ENCODE results near the gene CYP2W1. TPM values are rescaled to one million over a fixed set of nuclear protein-coding genes. Genes with fewer than 3 reads are reported as not detected.

CYP2W1 gene, protein sequence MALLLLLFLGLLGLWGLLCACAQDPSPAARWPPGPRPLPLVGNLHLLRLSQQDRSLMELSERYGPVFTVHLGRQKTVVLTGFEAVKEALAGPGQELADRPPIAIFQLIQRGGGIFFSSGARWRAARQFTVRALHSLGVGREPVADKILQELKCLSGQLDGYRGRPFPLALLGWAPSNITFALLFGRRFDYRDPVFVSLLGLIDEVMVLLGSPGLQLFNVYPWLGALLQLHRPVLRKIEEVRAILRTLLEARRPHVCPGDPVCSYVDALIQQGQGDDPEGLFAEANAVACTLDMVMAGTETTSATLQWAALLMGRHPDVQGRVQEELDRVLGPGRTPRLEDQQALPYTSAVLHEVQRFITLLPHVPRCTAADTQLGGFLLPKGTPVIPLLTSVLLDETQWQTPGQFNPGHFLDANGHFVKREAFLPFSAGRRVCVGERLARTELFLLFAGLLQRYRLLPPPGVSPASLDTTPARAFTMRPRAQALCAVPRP
- 13.6 and 15.3 TPM in 2 replicates for total RNA-seq (ENCODE audit: low replicate concordance)
- long read RNA-seq: 0 reads

DNA sequence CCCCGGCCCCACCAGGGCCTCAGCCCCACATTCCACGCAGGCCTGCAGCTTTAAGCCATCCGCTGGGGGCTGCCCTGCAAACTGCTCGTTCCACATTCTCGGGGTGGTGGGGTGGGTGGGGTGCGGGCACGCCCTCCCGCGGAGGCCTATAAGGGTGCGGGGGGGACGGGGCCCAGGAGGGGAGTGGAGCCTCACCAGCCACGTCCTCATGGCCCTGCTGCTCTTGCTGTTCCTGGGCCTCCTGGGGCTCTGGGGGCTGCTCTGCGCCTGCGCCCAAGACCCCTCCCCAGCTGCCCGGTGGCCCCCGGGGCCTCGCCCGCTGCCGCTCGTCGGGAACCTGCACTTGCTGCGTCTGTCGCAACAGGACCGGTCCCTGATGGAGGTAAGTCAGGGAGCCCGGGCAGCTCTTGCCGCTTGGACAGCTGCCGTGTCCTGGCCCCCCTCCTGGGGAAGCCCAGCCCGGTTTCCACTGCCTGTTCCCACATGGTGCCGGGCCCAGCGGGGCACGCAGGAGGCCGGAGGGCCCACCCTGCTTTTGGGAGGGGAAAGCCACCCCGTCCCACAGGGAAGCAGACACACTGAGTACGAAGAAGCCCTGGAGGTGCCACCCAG lies at the start of gene CYP2W1:
Gene CYP2W1, plus strand, starts transcription at position 178 of the 612 bp plus-strand sequence. Its CDS starts 31 bp downstream, at position 209.
- TF ChIP-seq, protein P1, sequence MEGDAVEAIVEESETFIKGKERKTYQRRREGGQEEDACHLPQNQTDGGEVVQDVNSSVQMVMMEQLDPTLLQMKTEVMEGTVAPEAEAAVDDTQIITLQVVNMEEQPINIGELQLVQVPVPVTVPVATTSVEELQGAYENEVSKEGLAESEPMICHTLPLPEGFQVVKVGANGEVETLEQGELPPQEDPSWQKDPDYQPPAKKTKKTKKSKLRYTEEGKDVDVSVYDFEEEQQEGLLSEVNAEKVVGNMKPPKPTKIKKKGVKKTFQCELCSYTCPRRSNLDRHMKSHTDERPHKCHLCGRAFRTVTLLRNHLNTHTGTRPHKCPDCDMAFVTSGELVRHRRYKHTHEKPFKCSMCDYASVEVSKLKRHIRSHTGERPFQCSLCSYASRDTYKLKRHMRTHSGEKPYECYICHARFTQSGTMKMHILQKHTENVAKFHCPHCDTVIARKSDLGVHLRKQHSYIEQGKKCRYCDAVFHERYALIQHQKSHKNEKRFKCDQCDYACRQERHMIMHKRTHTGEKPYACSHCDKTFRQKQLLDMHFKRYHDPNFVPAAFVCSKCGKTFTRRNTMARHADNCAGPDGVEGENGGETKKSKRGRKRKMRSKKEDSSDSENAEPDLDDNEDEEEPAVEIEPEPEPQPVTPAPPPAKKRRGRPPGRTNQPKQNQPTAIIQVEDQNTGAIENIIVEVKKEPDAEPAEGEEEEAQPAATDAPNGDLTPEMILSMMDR (conservative IDR thresholded peaks at IDR 0.05): no peak
- Mint-ChIP-seq H3K4me1 (ENCODE audit: unreplicated experiment) (peaks cover 5% of the 10 kb centered on the region), H3K4me3 (no peak within 1 kb of the TSS), H3K27ac (peak within 1 kb of the TSS; percentile 18), H3K9me3 (no peaks in the 10 kb centered on the region), H3K36me3 (no peaks in the 10 kb centered on the region), H3K27me3 (no peaks in the 10 kb centered on the region)
- DNase-seq (ENCODE audit: extremely low spot score, unreplicated experiment): no peak

DNA sequence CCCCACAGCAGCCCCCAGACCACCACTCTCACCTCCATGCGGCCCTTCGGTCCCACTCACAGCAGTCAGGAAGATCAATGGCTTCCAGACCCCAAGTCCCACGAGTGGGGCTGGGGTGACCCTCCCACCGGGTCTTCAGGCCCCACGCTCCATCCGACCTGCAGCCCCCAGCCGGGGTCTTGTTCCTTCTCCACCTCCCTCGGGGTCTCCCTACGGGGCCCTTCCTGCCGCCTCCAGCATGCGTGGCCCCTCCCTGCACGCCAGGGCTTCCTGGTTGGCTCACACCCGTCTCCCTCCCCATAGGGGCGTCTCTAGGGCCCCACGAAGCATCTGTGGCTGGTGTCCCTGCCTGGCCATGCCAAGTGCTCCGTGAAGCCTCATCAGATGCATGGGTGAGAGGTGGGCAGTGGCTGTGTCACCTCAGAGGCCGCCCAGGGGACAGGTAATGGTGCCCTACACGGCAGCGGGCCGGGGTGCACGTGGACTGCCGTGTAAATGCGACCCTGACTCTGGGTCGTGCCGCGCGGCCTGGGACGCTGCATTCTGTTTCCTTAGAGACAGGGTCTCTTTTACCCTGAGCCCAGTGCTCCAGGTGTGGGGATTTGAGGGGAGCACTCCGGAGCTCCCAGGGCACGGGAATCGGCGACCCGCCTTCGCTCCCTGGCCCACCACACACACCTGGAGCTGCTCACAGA lies 48.4 kb upstream of the CYP2W1 start:
- Mint-ChIP-seq H3K9me3 (no peaks in the 10 kb centered on the region), H3K27me3 (no peaks in the 10 kb centered on the region), H3K27ac (no peak overlapping the region), H3K4me1 (ENCODE audit: unreplicated experiment) (no peaks in the 10 kb centered on the region), H3K36me3 (no peaks in the 10 kb centered on the region), H3K4me3 (no peak overlapping the region)
- no peak for DNase-seq (ENCODE audit: extremely low spot score, unreplicated experiment)
- TF ChIP-seq, protein P1 (conservative IDR thresholded peaks at IDR 0.05): no peak

DNA sequence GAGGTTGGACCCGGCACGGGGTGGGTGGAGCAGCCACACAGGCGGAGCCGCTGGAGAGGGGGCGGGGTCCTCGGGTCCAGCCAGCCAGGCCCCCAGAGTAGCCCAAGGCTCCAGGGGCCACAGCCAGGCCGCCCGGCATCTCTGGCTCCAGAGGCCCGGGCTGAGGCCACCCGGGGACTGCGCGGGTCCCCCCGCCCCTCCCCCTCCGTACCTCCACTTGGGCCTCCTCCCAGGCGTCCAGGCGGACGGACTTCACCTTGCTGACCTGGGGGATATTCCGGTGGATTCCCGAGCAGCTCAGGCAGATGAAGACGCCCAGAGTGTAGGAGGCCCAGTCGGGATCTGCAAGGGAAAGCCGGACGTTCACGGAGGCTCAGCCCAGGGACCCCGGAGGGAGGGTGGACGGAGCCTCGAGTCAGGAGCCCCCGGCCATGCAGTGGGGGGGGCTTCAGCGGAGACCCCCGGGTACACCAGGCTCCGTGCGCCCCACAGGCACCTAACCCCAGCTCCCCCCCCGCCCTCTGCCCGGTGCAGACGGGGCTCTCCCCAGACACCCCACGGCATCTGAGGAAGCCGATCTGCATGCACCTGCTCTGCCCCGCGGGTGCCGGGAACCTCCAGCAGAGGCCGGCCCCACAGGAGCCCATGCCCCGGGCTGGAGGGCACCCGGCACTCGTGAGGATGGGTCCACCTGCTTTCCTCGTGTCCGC lies 47.7 kb upstream of the CYP2W1 start:
- H3K27me3 Mint-ChIP-seq: peaks cover 5% of the 10 kb centered on the region

DNA sequence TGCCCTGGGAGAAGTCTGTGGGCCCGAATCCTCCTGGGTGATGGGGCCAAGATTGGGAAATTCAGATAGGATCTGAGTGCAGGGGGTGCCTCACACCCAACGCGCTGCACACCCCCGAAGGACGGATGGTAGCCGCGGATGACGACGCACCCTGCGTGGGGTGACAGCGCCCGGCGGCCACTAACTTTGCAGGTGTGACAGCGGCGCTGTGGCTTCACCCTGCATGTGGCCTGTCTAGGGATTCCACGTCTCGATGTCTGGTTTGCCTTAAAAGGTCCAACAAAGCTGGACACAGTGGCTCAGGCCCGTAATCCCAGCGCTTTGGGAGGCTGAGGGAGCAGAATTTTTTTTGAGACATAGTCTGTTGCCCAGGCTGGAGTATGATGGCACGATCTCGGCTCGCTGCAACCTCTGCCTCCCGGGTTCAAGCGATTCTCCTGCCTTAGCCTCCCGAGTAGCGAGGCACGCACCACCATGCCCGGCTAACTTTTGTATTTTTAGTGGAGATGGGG lies 47.1 kb upstream of the CYP2W1 start:
- H3K27ac Mint-ChIP-seq: no peak overlapping the region
- H3K4me3 Mint-ChIP-seq: no peak overlapping the region
- H3K9me3 Mint-ChIP-seq: no peaks in the 10 kb centered on the region
- no peaks in the 10 kb centered on the region for H3K36me3 Mint-ChIP-seq
- TF ChIP-seq, protein P1 (conservative IDR thresholded peaks at IDR 0.05): no peak
- no peaks in the 10 kb centered on the region for H3K4me1 Mint-ChIP-seq (ENCODE audit: unreplicated experiment)
- DNase-seq (ENCODE audit: extremely low spot score, unreplicated experiment): no peak
- peaks cover 11% of the 10 kb centered on the region for H3K27me3 Mint-ChIP-seq

More for the DNA sequence above, 47.7 kb upstream of the CYP2W1 start:
- Mint-ChIP-seq H3K4me3 (no peak overlapping the region), H3K27ac (no peak overlapping the region), H3K36me3 (no peaks in the 10 kb centered on the region), H3K9me3 (no peaks in the 10 kb centered on the region), H3K4me1 (ENCODE audit: unreplicated experiment) (no peaks in the 10 kb centered on the region)
- TF ChIP-seq, protein P1 (conservative IDR thresholded peaks at IDR 0.05): no peak
- no peak for DNase-seq (ENCODE audit: extremely low spot score, unreplicated experiment)
